Cortex of kidney (tissue), 1 donor: Measurements from ENCODE around the gene VPS54.
"Not testable (repeated sequence)": the region's sequence is repeated elsewhere in the genome, so short reads cannot be mapped to it uniquely, and the experiment has no call there.

Experiments
- DNase-seq: peaks from one replicate; lab custom pipeline; 2025; lab: John Stamatoyannopoulos, UW

VPS54 gene

DNA sequence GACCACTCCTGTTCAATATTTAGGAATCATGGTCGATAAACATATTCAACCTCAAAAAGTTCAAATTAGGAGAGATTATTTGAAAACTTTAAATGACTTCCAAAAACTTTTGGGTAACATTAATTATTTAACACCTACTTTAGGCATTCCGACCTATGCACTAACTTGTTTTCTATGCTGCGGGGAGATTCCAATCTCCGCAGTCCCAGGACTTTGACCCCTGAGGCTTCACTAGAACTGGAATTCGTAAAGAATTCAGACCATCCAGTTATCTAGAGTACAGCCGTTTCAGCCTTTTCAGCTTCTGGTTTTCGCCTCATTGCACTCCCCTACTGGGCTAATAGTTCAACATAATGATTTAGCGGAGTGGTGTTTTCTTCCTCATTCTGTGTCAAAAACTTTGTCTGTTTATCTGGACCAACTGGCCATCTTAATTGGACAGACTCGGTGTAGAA lies 26.1 kb downstream of the VPS54 start:
- not testable (repeated sequence) for DNase-seq

- no peak for DNase-seq
These were observed 27.1 kb downstream of the VPS54 start for GRCh38 chr2:63992061-63992685.

DNA sequence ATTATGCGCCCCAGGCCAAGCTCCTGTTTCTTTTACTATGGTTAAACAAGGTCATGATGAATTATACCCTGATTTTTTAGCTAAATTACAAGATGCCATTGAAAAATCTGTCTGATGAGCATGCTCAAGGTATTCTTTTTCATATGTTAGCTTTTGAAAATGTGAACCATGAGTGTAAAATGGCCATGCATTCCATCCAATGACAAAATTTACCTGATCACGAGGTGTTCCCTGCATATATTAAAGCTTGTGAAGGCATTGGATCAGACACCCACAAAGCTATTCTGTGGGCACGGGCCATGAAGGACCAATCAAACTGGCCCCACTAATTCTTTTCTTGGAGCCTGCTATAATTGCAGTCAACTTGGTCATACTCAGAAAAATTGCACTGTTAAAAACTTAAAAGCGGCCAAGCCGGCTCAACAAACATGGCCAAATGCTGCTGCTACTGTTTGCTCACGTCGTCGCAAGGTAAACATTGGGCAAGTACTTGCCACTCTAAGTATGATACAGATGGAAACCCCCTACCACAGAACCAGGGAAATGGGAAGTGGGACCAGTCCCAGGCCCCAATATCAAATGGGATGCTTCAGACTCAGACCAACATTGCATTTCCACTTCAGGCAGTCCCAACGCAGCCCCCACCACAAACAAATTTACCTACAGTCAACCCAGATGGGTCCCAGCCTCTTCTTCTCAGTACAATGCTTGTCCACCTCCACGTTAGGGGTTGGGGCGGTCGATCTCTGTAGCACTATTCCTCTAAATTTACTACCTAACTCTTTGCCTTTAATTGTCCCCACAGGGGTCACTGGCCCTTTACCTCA lies 27.8 kb downstream of the VPS54 start:
- not testable (repeated sequence) for DNase-seq

DNA sequence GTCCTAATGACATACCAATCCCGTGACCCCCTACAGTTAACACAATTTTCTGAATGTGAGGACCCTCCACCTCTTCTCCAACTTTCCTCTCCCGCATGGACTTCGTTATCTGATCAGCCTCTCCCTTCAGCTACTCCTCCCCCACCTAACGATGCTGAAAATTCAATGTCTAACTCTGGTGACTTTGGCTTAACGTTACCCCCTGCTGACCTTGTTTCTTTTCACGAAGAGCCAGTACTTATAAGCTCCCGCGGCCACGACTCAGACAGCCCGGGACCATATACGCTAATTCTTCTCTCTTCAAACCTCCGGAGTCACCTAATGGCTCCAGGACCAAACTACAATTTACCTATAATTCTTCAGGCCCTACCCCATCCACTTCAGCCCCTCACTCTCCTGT lies 29.2 kb downstream of the VPS54 start:
- DNase-seq: no peak

DNA sequence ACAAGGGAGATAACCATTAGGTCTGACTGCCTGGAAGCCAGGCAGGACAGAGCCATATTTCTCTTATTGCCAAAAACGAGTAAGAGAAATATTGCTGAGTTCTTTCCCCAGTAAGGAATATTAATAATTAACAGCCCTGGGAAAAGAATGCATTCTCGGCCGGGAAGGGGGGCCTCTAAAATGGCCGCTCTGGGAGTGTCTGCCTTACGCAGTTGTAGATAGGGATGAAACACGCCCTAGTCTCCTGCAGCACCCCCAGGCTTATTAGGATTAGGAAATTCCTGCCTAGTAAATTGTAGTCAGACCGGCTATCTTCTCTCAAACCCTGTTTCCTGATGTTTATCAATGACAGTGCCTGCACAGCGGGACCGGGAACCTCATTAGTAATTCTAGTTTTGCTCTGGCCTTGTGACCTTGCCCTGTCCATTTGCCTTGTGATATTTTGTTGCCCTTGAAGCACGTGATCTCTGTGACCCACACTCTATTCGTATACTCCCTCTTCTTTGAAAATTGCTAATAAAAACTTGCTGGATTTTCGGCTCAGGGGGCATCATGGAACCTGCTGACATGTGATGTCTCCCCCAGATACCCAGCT lies 30.3 kb downstream of the VPS54 start:
- DNase-seq: not testable (repeated sequence)

- DNase-seq: no peak
These were observed 34.4 kb downstream of the VPS54 start for GRCh38 chr2:63984606-63985359.

DNA sequence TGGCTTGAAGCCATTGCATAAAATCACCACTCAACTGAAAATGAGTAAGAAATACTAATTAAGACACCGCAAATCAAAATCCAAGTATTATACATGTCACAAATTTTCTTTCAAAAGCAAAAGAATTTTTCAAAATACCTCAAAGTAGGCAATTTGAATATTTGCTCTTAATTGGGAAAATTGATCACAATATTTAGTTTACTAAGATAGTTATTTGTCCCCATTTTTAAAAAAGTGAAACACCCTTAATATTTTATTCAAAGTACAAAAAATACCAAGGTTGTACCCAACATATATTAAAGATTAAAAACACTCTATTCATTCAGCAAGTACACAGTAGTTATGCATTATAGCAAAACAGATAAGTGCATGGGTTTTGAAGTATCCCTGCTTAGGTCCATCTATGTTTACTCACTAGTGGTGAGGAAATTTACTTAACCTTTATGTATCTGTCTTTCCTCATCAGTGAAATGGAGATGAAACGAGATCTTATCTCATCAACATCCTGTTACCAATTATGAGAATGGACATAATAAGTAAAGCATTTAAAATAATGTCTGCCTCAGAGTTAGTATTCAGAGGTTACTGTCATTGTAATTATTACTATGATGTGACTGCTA lies 35.1 kb downstream of the VPS54 start:
- DNase-seq: no peak

GRCh38 chr2:63982335-63982734 lies 36.9 kb downstream of the VPS54 start:
- DNase-seq: no peak

DNA sequence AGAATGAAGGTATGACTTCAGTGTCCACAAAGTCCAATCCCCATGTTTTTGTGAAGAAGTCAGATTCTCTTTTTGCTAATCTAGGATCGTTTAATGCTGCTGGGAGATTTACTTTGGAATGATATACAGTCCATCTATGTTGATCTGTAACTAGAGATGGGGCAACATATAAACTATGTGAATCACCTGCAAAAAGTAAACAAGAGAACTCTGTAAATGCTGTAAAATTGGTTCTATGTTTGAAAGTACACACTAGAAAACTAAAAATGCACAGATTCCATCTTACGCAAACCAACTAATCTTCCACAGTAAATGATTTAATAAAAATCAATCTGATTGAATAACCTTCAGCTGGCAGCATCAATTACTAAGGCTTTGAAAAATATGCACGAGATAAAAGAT lies 37.5 kb downstream of the VPS54 start:
- no peak for DNase-seq

GRCh38 chr2:63980794-63981193 lies 38.4 kb downstream of the VPS54 start:
- DNase-seq: no peak

GRCh38 chr2:63977904-63978303 lies 41.3 kb downstream of the VPS54 start:
- DNase-seq: no peak

GRCh38 chr2:63976125-63976510 lies 43.1 kb downstream of the VPS54 start:
- DNase-seq: no peak

DNA sequence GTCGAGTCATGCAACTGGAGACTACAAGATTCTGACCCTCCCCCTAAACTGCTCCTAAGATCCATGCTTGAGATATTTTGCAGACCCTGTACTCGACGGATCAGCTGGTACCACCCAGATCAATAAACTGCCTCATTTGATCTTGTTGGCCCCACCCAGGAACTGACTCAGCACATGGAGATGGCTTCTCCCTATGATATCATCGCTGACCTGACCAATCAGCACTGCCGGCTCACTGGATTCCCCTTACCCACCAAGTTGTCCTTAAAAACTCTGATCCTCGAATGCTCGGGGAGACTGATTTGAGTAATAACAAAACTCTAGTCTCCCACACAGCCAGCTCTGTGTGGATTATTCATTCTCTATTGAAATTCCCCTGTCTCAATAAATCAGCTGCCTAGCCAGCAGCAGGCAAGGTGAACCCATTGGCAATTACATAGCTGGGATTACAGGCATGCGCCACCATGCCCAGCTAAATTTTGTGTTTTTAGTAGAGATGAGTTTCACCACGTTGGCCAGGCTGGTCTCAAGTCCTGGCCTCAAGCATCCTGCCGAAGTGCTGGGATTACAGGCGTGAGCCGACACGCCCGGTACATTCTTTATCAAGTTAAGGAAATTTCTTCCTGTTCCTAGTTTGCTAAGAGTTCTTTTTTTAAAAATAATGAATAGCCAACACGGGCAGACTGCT lies 43.6 kb downstream of the VPS54 start:
- DNase-seq: no peak

GRCh38 chr2:63975036-63975435 lies 44.2 kb downstream of the VPS54 start:
- not testable (repeated sequence) for DNase-seq

GRCh38 chr2:63962186-63962585 lies 57.0 kb downstream of the VPS54 start:
- no peak for DNase-seq

GRCh38 chr2:63950414-63950813 lies 68.8 kb downstream of the VPS54 start:
- DNase-seq: no peak

DNA sequence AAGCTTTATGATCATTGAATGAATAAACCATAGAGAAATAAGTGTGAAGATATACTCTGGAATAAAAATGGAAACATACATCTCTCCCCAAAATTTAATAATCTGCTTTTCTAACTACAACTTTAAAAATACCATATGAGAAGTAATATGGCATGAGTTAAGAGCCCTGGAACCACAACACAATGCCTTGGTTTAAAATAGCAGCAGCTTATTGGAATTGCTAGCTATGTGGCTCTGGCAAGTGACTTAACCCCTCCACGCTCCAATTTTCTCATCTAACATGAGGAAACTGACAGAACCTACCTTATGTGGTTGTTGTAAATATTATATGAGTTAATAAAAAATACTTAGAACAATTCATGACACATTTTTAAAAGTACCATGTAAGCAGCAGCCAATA lies 76.4 kb downstream of the VPS54 start:
- DNase-seq: no peak

DNA sequence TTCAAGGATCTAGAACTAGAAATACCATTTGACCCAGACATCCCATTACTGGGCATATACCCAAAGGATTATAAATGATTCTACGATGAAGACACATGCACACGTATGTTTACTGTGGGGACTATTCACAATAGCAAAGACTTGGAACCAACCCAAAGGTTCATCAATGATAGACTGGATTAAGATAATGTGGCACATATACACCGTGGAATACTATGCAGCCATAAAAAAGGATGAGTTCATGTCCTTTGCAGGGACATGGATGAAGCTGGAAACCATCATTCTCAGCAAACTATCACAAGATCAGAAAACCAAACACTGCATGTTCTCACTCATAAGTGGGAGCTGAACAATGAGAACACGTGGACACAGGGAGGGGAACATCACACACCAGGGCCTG lies 87.1 kb downstream of the VPS54 start:
- not testable (repeated sequence) for DNase-seq

DNA sequence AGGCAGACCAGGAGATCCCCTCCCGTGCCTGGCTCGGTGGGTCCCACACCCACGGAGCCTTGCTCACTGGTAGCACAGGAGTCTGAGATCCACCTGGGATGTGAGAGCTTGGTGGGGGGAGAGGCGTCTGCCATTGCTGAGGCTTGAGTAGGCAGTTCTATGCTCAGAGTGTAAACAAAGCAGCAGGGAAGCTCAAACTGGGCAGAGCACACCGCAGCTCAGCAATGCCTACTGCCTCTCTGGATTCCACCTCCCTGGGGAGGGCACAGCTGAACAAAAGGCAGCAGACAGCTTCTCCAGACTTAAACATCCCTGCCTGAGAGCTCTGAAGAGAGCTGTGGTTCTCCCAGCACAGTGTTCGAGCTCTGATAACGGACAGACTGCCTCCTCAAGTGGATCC lies 92.4 kb downstream of the VPS54 start:
- no peak for DNase-seq

DNA sequence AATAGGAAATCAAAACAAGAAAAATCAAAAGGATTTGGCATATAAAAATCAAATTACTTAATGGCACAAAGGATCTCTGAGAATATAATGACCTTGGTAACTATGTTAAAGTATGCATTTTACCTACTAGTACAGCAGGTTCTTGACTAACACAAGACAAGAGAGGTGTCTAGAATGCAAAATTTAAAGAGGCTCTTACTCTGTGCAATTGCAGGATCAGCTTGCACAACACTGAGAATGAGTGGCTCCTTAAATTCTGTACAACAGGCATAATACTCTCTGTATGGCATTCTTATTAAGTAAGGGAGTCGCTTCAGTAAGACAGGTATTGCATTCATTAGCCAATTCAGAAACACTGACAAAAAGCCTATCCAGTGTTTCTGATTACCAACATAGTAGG lies 104.9 kb downstream of the VPS54 start:
- DNase-seq: no peak

DNA sequence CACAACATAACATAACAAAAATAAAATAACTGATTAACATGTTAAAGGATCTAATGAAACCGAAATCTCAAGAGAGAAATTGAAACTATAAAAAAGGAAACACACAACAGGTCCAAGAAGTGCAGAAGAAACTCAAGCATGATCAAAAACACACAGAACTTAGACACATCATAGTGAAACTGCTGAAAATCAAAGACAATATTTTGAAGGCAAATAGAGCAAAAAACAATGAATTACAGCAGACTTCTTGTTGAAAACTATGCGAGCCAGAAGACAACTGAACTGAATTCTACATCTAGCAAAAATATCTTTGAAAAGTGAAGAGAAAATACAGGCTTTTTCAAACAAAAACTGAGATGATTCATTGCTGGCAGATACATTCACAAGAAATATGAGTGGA lies 116.2 kb downstream of the VPS54 start:
- DNase-seq: no peak
